Activated T-cell treated with anti-CD3 and anti-CD28 coated beads, Interleukin-2, amount 50 U/mL, for 1 hour (primary cell): ENCODE results near the gene FBXL14.
A peak's percentile ranks its signal among the peaks of the same experiment; 100 is the strongest.

ENCODE experiments used
- DNase-seq: peaks from one replicate; pipeline ENCODE4 v3.0.0-alpha.2; 2020

FBXL14 gene

GRCh38 chr12:1593174-1594005 is 991 bp downstream of the FBXL14 start:
- DNase-seq: peak; percentile 71

GRCh38 chr12:1592444-1593173 is 1.8 kb downstream of the FBXL14 start:
- peak; percentile 61 for DNase-seq

GRCh38 chr12:1591543-1591942 is 2.8 kb downstream of the FBXL14 start:
- DNase-seq: no peak

GRCh38 chr12:1591034-1591433 is 3.3 kb downstream of the FBXL14 start:
- no peak for DNase-seq

GRCh38 chr12:1590221-1590979 is 4.0 kb downstream of the FBXL14 start:
- no peak for DNase-seq

GRCh38 chr12:1588575-1588947 is 5.8 kb downstream of the FBXL14 start:
- DNase-seq: no peak

GRCh38 chr12:1587927-1588574 is 6.3 kb downstream of the FBXL14 start:
- no peak for DNase-seq

- no peak for DNase-seq
These were observed 10.1 kb downstream of the FBXL14 start for GRCh38 chr12:1584326-1584725.

- peak; percentile 42 for DNase-seq
These were observed 10.8 kb downstream of the FBXL14 start for GRCh38 chr12:1583421-1584078.

GRCh38 chr12:1582709-1583050 is 11.7 kb downstream of the FBXL14 start:
- DNase-seq: no peak

GRCh38 chr12:1581973-1582708 is 12.2 kb downstream of the FBXL14 start:
- no peak for DNase-seq

GRCh38 chr12:1580526-1580925 is 13.9 kb downstream of the FBXL14 start:
- no peak for DNase-seq

- DNase-seq: no peak
These were observed 14.5 kb downstream of the FBXL14 start for GRCh38 chr12:1579651-1580435.

GRCh38 chr12:1576410-1577241 is 17.8 kb downstream of the FBXL14 start:
- DNase-seq: no peak

- no peak for DNase-seq
These were observed 18.7 kb downstream of the FBXL14 start for GRCh38 chr12:1575408-1576401.

GRCh38 chr12:1574865-1575259 is 19.5 kb downstream of the FBXL14 start:
- no peak for DNase-seq

GRCh38 chr12:1573960-1574864 is 20.2 kb downstream of the FBXL14 start:
- no peak for DNase-seq

GRCh38 chr12:1572731-1573130 is 21.6 kb downstream of the FBXL14 start:
- DNase-seq: no peak
